ENCODE data around the gene NID1.

DNA sequence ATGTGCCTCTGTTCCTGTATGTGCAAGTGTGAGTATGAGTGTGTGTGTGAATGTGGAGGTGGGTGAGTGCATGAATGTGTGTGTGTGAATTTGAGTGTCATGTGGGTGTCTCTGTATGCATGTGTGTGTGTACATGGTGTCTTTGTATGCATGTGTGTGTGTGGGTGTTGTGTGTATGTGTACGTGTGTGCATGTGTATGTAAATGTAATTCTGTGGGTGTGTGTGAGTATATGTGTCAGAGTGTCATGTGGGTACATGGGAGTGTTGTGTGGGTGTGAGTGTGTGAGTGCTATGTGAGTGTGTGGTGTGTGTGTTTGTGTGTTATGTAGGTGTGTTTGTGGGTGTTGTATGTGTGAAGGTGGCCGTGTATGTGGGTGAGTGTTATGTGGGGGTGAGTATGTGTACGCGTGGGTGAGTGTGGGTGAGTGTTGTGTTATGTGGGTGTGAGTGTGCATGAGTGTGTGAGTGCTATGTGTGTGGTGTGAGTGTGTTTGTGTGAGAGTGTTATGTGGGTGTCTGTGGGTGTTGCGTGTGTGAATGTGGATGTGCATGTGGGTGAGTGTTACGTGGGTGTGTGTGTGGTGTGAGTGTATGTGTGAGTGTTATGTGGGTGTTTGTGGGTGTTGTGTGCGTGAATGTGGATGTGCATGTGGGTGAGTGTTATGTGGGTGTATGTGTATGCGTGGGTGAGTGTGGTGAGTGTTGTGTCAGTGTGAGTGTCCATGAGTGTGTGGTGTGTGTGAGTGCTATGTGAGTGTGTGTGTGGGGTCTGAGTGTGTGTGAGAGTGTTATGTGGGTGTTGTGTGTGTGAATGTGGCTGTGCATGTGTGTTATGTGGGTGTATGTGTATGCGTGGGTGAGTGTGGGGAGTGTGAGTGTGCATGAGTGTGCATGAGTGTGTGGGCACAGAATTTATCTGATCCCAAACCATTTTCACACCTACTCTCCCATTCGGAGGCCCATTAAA lies 36.6 kb upstream of the NID1 start:
- no peak for TF ChIP-seq POLR2A (IDR thresholded peaks at IDR 0.05)
- TF ChIP-seq, protein P1, sequence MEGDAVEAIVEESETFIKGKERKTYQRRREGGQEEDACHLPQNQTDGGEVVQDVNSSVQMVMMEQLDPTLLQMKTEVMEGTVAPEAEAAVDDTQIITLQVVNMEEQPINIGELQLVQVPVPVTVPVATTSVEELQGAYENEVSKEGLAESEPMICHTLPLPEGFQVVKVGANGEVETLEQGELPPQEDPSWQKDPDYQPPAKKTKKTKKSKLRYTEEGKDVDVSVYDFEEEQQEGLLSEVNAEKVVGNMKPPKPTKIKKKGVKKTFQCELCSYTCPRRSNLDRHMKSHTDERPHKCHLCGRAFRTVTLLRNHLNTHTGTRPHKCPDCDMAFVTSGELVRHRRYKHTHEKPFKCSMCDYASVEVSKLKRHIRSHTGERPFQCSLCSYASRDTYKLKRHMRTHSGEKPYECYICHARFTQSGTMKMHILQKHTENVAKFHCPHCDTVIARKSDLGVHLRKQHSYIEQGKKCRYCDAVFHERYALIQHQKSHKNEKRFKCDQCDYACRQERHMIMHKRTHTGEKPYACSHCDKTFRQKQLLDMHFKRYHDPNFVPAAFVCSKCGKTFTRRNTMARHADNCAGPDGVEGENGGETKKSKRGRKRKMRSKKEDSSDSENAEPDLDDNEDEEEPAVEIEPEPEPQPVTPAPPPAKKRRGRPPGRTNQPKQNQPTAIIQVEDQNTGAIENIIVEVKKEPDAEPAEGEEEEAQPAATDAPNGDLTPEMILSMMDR (IDR thresholded peaks at IDR 0.05), result no peak

Measured in thyroid gland (tissue), 4 donors.